CMK (cell line): Measurements from ENCODE around the gene CCDC80.
"Not testable (repeated sequence)": the region's sequence is repeated elsewhere in the genome, so short reads cannot be mapped to it uniquely, and the experiment has no call there.

Experiments used
- DNase-seq: peaks from one replicate; pipeline ENCODE4 v3.0.0-alpha.2; 2010; ENCODE audit warnings: low read depth

CCDC80 gene

DNA sequence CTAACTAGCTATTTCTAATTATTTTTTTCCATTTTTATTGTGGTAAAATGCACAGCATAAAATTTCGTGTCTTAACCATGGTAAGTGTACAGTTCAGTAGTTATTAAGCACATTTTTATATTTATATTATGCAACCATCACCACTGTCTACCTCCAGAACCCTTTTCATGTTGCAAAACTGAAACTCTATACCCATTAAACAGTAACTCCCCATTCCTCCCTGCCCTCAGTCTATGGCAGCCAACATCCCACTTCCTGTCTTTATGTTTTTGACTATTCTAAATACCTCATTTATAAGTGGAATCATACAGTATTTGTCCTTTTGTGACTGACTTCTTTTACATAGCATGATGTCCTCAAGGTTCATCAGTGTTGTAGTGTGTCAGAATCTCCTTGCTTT lies 53.6 kb downstream of the CCDC80 start:
- DNase-seq = no peak

DNA sequence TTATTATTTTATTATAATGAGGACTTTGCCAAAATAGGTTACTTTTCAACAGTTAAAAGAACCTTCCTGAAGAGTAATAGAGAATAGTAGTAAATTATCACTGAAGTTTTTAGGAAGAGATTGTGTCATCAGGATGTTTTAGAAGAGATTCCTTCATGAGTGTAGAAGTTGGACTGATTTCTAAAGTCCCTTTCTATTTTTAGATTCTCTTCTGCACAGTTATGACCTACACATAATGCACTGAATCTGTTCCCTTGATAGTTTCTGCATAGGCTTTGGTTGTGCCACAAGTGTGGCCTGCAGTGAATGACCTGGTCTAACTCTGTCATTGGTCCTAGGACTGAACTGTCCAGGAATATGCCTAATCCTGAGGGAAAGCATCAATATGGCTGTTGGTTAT lies 55.2 kb downstream of the CCDC80 start:
- DNase-seq = no peak

DNA sequence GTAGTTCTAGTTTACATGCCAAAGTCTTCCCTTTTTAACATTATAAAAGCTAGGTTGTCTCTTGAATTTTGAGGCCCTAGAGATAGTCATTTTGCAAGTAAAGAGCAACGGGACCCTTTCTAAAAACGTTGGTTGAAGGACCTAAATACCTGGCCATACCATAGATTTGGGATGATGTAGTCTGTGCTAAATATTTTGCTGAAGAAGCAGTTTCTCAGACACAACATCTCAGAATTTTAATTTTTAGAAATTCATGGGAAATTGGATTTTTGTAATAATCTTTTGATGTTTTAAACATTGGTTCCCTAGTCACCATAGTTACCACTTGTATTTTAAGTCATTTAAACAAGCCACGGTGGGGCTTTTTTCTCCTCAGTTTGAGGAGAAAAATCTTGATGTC lies 57.8 kb downstream of the CCDC80 start:
- no peak for DNase-seq

DNA sequence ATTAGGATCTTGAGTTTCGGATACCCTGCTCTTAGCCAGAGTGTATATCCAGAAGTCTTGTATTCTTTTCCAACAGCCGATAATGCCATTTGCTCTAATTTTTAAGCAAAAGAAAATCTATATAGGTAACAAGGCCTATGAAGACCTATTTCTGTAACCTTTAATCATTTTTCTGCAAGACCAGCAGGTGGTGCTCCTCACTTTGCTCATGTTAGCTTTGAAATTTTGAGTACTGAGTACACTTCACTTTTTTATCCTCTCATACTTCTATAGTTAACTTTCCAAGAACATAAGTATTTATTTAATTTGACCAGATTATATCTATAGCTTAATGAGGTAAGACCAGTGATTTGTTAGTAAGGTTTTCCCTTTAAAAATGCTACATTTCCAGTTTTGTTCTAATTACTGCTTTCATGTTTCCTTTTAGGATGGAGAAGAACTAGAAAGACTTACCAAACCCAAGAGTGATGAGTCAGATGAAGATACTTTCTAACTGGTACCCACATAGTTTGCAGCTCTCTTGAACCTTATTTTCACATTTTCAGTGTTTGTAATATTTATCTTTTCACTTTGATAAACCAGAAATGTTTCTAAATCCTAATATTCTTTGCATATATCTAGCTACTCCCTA lies 58.6 kb downstream of the CCDC80 start:
- DNase-seq = peak; percentile 4

DNA sequence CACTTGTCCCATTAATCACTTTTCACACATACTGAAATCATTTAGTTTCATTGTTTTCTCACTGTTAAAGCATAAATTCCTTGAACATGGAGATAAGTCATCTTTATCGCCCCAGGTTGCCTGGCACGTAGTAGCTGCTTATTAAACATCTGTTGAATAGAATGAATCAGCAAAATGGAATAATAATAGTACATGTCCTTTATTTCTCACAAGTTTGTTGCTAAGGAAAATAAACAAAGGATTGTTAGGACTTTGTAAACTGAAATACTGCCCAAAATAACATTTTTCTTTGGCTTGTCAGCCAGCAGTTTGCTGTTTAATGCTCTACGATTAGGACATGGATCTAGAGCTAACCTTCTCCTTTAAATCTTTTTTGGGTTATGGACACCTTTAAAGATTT lies 61.2 kb downstream of the CCDC80 start:
- DNase-seq = no peak

DNA sequence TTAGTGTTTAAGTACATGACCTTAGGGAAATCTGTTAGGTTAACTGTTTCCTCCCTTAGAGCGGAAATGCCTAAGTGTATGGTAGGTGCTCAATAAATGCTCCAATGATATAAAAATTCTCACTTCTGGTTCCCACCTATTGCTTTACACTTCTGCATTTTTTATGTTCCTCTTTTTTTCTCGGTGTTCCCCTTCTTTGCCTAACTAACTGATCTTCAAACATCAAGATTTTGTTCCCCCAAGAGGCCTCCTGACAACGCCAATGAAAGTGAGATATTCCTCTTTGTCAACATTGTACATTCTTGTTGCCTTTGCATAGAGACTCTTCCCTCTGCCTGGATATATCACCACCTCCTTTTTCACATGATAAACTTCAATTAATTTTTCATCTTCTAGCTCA lies 61.7 kb downstream of the CCDC80 start:
- DNase-seq = no peak

DNA sequence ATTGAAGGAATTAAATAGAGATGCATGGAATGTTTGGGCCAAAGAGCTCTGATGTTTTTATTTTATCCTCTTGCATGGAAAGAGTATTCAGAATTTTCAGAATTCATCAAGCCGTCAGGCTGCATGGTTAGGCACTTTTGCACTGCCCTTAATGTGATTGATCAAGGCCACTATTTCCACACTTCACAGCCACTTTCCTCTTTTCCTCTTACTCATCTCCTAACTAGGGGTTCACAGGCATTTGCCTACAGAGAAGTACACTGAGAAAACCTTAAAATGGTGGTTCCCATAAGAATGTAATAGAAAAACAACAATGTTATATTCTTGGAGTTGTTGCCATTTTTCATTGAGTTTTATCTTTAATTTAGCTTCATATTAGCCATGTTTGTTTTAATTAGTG lies 68.2 kb downstream of the CCDC80 start:
- no peak for DNase-seq

DNA sequence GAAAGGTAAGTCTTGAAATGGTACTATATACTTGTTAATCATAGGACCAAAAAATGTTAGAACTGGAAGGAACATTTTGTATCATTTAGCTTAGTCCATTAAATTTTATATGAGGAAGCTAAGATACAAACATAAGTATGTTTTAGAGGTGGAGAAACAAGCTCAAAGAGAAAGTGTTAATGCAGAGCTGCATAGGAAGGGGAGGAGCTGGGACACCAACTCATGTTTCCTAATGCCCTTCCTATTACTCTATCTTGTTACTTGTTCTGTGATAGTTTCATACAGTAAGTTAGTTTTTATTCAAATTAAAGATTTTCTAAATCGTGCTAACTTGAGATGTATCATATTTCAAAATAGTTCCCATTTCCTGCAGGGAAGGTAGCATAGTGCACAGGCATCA lies 71.7 kb downstream of the CCDC80 start:
- no peak for DNase-seq

DNA sequence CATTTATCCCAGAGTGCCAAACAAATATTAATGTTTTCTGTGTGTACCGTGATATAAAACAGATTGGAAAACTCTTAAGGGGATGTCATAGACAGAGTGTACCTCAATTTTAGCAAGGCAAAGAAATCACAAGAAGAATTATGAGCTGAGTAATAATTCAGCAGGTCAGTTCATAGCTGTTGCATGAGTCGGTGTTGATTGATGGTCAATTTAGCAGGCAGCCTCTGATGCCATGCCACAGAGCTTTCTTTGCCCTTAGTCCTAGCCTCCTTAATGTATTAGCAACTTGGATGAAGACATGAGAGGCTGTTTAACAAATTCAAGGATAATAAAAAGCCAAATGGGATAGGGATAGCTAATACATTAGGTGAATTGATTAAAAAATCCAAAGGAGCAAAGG lies 72.3 kb downstream of the CCDC80 start:
- no peak for DNase-seq

DNA sequence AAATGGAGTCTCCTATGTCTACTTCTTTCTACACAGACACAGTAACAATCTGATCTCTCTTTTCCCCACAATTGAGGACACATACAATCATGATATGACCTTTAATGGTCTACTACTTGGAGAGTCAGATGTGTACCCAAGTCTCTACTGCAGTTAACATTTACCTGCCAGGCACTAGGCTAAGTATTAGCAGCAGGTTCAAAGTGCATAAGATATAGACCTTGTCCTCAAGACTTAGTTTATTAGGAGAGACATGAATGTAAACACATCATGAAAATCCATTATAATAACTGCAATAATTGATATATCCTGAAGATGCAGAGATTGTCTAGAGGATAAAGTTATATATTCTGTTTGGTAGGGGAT lies 76.0 kb downstream of the CCDC80 start:
- DNase-seq = no peak

DNA sequence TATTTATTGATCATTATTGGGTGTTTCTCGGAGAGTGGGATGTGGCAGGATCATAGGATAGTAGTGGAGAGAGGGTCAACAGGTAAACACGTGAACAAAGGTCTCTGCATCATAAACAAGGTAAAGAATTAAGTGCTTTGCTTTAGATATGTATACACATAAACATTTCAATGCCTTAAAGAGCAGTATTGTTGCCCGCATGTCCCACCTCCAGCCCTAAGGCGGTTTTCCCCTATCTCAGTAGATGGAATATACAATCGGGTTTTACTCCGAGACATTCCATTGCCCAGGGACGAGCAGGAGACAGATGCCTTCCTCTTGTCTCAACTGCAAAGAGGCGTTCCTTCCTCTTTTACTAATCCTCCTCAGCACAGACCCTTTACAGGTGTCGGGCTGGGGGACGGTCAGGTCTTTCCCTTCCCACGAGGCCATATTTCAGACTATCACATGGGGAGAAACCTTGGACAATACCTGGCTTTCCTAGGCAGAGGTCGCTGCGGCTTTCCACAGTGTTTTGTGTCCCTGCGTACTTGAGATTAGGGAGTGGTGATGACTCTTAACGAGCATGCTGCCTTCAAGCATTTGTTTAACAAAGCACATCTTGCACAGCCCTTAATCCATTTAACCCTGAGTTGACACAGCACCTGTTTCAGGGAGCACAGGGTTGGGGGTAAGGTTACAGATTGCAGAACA lies 76.5 kb downstream of the CCDC80 start:
- DNase-seq = not testable (repeated sequence)

DNA sequence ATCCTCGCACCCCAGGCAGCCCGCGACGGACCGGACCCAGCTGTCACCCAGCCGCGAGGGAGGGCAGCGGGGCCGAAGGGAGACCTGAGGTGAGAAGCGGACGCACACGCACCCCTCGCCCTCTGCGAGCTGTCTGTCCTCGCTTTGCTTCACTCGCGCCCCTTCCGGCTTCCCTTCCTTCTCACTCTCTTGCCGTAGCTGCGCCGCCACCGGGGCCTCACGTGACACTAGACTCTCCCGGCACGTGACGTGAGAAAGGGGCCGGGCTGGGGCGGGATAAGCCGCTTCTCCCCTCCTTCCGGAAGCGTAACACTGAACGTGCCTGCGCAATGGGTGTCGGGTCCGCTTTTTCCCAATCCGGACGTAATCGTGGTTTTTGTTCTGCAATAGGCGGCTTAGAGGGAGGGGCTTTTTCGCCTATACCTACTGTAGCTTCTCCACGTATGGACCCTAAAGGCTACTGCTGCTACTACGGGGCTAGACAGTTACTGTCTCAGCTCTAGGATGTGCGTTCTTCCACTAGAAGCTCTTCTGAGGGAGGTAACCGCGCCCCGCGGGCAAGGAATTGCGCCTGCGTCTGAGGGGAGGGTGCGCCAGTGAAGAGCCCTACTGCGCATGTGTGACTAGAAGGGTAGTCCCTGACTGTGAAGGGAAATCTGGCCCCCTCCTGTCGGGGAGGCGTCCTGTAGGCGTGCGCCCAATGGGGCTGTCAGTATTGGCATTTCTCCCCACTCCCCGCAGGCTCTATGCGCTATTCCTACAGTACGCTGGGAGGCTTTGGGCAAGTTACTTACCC lies 79.0 kb downstream of the CCDC80 start, which contains the start of the genes ATG3 and SLC35A5:
Gene ATG3, minus strand, starts transcription at position 229 of the 796 bp plus-strand sequence. CDS start 434 bp downstream, outside the sequence.
Gene SLC35A5, plus strand, starts transcription at position 312 of the 796 bp plus-strand sequence. CDS start 1,359 bp downstream, outside the sequence.
- DNase-seq = peak; percentile 86

DNA sequence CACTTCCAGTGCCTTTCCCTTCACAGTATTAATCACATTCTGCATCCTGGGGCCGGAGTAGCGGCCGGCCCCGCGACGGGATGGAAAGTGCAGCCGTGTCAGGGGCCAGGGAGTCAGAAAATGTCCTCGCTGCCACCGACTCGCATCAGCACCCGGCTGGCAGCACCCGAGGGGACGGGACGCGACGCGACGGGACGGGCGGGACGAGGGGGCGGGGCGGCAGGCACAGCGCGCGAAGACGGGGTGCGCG lies 79.5 kb downstream of the CCDC80 start:
- DNase-seq = no peak

DNA sequence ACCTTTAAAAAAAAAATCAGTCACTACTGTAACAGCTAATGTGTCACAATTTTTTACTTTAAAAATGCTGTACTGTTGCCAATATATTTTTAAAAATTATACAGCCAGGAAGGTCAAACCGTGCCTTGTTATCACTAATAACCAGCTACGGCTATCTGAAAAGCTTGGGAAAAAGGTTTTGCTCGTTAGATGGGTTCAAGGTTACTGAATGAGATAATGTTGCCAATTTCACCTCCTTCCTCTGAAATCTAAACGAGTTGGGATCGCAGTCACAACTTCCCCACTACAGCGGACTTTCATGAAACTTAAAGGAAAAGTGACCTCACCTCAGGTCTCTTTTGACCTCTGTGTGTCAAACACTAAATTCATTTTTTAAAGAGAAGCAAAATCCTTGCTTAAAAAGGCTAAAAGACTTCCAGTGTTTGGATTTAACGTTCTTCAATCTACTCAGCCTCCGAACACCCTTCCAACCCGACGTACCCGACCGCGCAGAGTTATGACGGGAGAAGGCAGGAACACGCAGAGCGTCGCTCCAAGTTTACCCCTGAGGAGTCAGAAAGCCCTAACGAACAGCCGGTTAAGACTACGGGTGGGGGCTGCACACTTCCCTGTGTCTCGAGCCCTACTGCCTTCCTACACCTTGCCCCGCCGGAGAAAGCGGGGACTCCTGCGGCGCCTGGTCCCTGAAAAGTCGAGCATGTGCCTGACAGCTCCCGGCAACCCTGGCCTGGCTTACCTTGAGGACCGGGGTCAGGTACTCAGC lies 80.0 kb downstream of the CCDC80 start:
- DNase-seq = no peak

DNA sequence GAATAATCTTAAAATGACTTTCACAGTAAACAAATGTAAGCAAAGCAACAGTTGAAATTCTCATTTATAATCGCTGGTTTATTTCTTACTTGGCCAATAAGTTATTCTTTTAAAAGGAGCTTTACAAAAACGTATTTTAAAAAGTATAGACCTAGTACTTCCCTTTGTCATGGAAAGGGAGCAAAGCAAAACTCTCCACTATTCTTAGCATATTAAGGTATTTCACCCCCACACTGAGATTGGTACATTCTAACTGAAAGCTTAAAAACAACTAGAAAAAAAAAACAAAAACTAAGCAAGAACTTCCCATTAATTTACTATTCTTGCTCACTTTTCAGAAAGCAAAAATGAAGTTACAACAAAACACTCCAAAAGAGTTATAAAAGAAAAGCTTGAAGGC lies 80.6 kb downstream of the CCDC80 start:
- no peak for DNase-seq

DNA sequence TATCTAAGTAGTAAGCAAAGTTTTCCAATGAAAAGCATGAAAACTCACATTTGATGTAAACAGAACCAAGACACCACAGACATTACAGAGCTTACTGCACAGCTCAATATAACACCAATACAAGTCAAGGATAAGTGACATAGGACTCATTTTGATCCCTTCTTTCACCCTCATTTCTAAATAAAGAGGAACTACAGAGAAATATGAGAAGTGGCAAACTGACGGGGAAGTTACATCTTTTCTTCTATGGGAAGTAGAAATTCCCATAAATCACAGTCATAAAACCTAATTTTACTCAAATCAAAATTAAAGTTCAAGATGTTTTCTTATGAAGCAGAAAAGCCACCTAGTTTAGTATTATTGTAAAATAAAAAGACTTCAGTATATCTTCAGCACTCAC lies 83.0 kb downstream of the CCDC80 start:
- DNase-seq = no peak

DNA sequence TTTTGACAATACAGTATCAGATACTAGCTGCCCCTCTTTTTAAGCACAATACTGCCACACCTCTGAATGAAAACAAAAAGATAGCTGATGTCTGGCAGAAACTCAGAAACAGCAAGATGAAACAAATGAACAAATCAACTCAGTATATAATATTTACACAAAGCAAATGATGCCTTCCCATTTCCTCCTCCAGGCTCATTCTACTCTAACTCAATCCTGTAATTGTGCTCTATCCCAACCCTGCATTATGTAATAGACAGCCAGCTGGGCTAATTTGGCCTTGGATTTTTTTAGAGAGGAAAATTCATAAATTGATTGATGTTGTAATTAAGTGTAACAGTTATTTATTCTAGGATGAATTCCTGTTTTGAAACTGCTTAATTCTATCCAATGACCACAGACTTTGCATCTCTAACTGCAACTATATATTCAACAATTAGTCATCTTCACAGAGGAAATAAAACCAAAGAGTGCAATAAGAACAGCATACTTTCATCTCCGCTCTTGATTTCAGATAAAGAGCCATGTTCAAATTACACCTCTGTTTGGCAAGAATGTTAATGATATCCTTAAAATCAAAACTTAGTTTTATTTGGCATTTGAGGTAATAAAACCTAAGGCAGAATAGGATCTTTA lies 85.3 kb downstream of the CCDC80 start:
- no peak for DNase-seq

DNA sequence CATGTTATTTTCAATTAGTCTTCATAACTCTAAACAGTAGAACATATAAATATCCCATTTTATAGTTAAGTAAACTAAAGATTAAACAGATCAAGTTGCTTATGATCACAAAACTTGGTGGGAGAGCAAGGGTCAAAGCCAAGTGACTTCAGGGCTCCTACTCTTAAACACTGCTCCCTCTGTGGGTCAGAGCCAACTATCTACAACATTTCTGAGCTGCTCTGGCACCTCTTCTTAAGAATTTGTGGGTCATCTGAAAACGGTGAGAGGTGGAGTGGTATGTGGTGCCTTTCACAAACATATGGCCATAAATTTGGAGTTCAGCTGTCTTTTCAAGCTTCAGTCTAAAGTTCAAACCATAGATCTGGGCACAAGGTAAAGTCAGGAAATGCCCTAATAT lies 90.1 kb downstream of the CCDC80 start:
- no peak for DNase-seq
